GM10248 (cell line): ENCODE data around the gene KCNG3.

ENCODE experiments used
- CTCF ChIA-PET: fragments of 300-600 bp; sonication (Branson Sonifier 250); formaldehyde crosslinking; extraction: SDS; loops from one replicate; lab custom pipeline; 2021; ENCODE audit warnings: antibody characterized with exemption; lab: Yijun Ruan, JAX
- POLR2A ChIA-PET: fragments of 350-650 bp; sonication (Branson Sonifier 250); formaldehyde crosslinking; extraction: SDS; loops from one replicate; lab custom pipeline; 2020; ENCODE audit warnings: antibody characterized with exemption; lab: Yijun Ruan, JAX
- DNase-seq: peaks from one replicate; pipeline ENCODE4 v3.0.0; 2012; ENCODE audit errors: extremely low spot score
- CTCF ChIP-seq: IDR thresholded peaks from 2 replicates; pipeline ENCODE4 v1.5.1; 2012; ENCODE audit warnings: mild to moderate bottlenecking, low read depth; ENCODE audit errors: extremely low read depth, missing control alignments, control extremely low read depth

KCNG3 gene

GRCh38 chr2:42492691-42493467 is 903 bp downstream of the KCNG3 start:
- CTCF ChIA-PET: interaction anchor here (1.5 to 6.9 kb wide), 2 partner anchors 10 to 171 kb away, joined by 4 to 48 read pairs; no protein-coding TSS in a partner anchor
- POLR2A ChIA-PET: no interaction called here

GRCh38 chr2:42488297-42488696 is 5.5 kb downstream of the KCNG3 start:
- ChIA-PET POLR2A (no interaction called here), CTCF (no interaction called here)
- no peak for TF ChIP-seq CTCF
- no peak for DNase-seq

More at GRCh38 chr2:42492691-42493467, 903 bp downstream of the KCNG3 start:
- DNase-seq: no peak
- TF ChIP-seq CTCF: no peak

- ChIA-PET POLR2A (no interaction called here), CTCF (interaction anchor here (1.0 to 1.8 kb wide), 3 partner anchors 9 to 400 kb away, joined by 3 to 5 read pairs (median 4); no protein-coding TSS in a partner anchor)
- TF ChIP-seq CTCF: no peak
- no peak for DNase-seq
These were observed 7.5 kb downstream of the KCNG3 start for GRCh38 chr2:42486145-42486906.

GRCh38 chr2:42480402-42480801 is 13.4 kb downstream of the KCNG3 start:
- TF ChIP-seq CTCF: no peak
- no peak for DNase-seq
- ChIA-PET CTCF (interaction anchor here (1.8 kb wide), 1 partner anchor 15 kb away, joined by 7 read pairs; no protein-coding TSS in a partner anchor), POLR2A (no interaction called here)

- CTCF ChIA-PET: no interaction called here
These were observed 18.9 kb downstream of the KCNG3 start for GRCh38 chr2:42474765-42475454.

More at GRCh38 chr2:42474765-42475454, 18.9 kb downstream of the KCNG3 start:
- no peak for DNase-seq
- no peak for TF ChIP-seq CTCF
- POLR2A ChIA-PET: no interaction called here
